ENCODE results near the gene SARS1.
"Not testable (repeated sequence)": the region's sequence is repeated elsewhere in the genome, so short reads cannot be mapped to it uniquely, and the experiment has no call there.

Gene SARS1

GRCh38 chr1:109272831-109273547, 59.3 kb downstream of the SARS1 start:
- DNase-seq (ENCODE audit: low read depth in 2 of 2, low spot score in 1 of 2): no peak

GRCh38 chr1:109273570-109274288, 60.0 kb downstream of the SARS1 start:
- no peak for DNase-seq (ENCODE audit: low read depth in 2 of 2, low spot score in 1 of 2)

- DNase-seq (ENCODE audit: low read depth in 2 of 2, low spot score in 1 of 2): no peak
Measured at GRCh38 chr1:109274533-109275476, 61.1 kb downstream of the SARS1 start.

- DNase-seq (ENCODE audit: low read depth in 2 of 2, low spot score in 1 of 2): no peak
Measured at GRCh38 chr1:109275706-109276345, 62.1 kb downstream of the SARS1 start.

- peak in 1 of 2 donors; percentile 35 for DNase-seq (ENCODE audit: low read depth in 2 of 2, low spot score in 1 of 2)
Measured at GRCh38 chr1:109277434-109278204, 63.9 kb downstream of the SARS1 start.

- no peak for DNase-seq (ENCODE audit: low read depth in 2 of 2, low spot score in 1 of 2)
Measured at GRCh38 chr1:109279615-109280278, 66.0 kb downstream of the SARS1 start.

- DNase-seq (ENCODE audit: low read depth in 2 of 2, low spot score in 1 of 2): no peak
Measured at GRCh38 chr1:109280862-109281261, 67.1 kb downstream of the SARS1 start.

- DNase-seq (ENCODE audit: low read depth in 2 of 2, low spot score in 1 of 2): no peak
Measured at GRCh38 chr1:109281680-109282496, 68.2 kb downstream of the SARS1 start.

- no peak for DNase-seq (ENCODE audit: low read depth in 2 of 2, low spot score in 1 of 2)
Measured at GRCh38 chr1:109282497-109282951, 68.8 kb downstream of the SARS1 start.

- peak; percentile 72 to 81 for DNase-seq (ENCODE audit: low read depth in 2 of 2, low spot score in 1 of 2)
Measured at GRCh38 chr1:109282952-109283747, 69.4 kb downstream of the SARS1 start, which contains the start of gene PSRC1. TSS of gene PSRC1 (minus strand) at chr1:109283145.

- no peak for DNase-seq (ENCODE audit: low read depth in 2 of 2, low spot score in 1 of 2)
Measured at GRCh38 chr1:109283748-109284600, 70.3 kb downstream of the SARS1 start.

GRCh38 chr1:109286762-109287161, 73.0 kb downstream of the SARS1 start:
- DNase-seq (ENCODE audit: low read depth in 2 of 2, low spot score in 1 of 2): not testable (repeated sequence)

Data from stimulated activated CD8-positive, alpha-beta memory T cell treated with anti-CD3 and anti-CD28 coated beads, Interleukin-4, amount 100 ng/mL, for 1 hour (primary cell).